ENCODE results near the gene GBA3. TPM values are rescaled to one million over a fixed set of nuclear protein-coding genes. Genes with fewer than 3 reads are reported as not detected.

The GBA3 gene
- total and polyA plus RNA-seq, 7 donors = 0.33 to 17.3 (median 1.6) TPM; not detected in 2

- WGBS, 2 donors = 34 to 69% methylated on average over 3 of the region's 3 CpGs
Observed at GRCh38 chr4:22719218-22719617, 26.5 kb downstream of the GBA3 start.

GRCh38 chr4:22720091-22720490, 27.4 kb downstream of the GBA3 start:
- Histone ChIP-seq H3K27ac (no peak overlapping the region), H3K4me1 (no peaks in the 10 kb centered on the region), H3K27me3 (no peaks in the 10 kb centered on the region), H3K4me3 (no peak overlapping the region), H3K36me3 (no peaks in the 10 kb centered on the region), H3K9me3 (no peaks in the 10 kb centered on the region)
- WGBS, 2 donors = 86 to 89% methylated on average over 2 of the region's 2 CpGs
- no peak for DNase-seq
- intact Hi-C loops (cut with DNase I) = no loop called here
- TF ChIP-seq POLR2AphosphoS5 (IDR thresholded peaks at IDR 0.05) (no peak), CTCF (IDR thresholded peaks at IDR 0.05) (no peak), EP300 (IDR thresholded peaks at IDR 0.05) (no peak), POLR2A (IDR thresholded peaks at IDR 0.05) (no peak)

More at GRCh38 chr4:22719218-22719617, 26.5 kb downstream of the GBA3 start:
- DNase-seq = no peak
- TF ChIP-seq CTCF (IDR thresholded peaks at IDR 0.05) (no peak), EP300 (IDR thresholded peaks at IDR 0.05) (no peak), POLR2AphosphoS5 (IDR thresholded peaks at IDR 0.05) (no peak), POLR2A (IDR thresholded peaks at IDR 0.05) (no peak)
- Histone ChIP-seq H3K27me3 (no peaks in the 10 kb centered on the region), H3K27ac (no peak overlapping the region), H3K36me3 (no peaks in the 10 kb centered on the region), H3K4me3 (no peak overlapping the region), H3K4me1 (no peaks in the 10 kb centered on the region), H3K9me3 (no peaks in the 10 kb centered on the region)
- intact Hi-C loops (cut with DNase I) = no loop called here

- WGBS, 2 donors = 75 to 78% methylated on average over 1 of the region's 1 CpG
- H3K36me3 ChIP-seq = no peaks in the 10 kb centered on the region
- H3K4me1 ChIP-seq = no peaks in the 10 kb centered on the region
- DNase-seq = no peak
- H3K9me3 ChIP-seq = no peaks in the 10 kb centered on the region
- intact Hi-C loops (cut with DNase I) = no loop called here
- H3K4me3 ChIP-seq = no peak overlapping the region
- H3K27ac ChIP-seq = no peak overlapping the region
- no peaks in the 10 kb centered on the region for H3K27me3 ChIP-seq
- TF ChIP-seq EP300 (IDR thresholded peaks at IDR 0.05) = no peak
- TF ChIP-seq CTCF (IDR thresholded peaks at IDR 0.05) = no peak
- TF ChIP-seq POLR2A (IDR thresholded peaks at IDR 0.05) = no peak
- TF ChIP-seq POLR2AphosphoS5 (IDR thresholded peaks at IDR 0.05) = no peak
Observed at GRCh38 chr4:22721204-22721603, 28.5 kb downstream of the GBA3 start.

- TF ChIP-seq EP300 (IDR thresholded peaks at IDR 0.05) (no peak), POLR2A (IDR thresholded peaks at IDR 0.05) (no peak), CTCF (IDR thresholded peaks at IDR 0.05) (no peak)
- H3K4me1 ChIP-seq = no peaks in the 10 kb centered on the region
- no peak for DNase-seq
- H3K4me3 ChIP-seq = no peak overlapping the region
- no peaks in the 10 kb centered on the region for H3K27me3 ChIP-seq
- intact Hi-C loops (cut with DNase I) = no loop called here
- H3K36me3 ChIP-seq = no peaks in the 10 kb centered on the region
- 93 to 94% methylated on average over 3 of the region's 3 CpGs for WGBS, 2 donors
- no peaks in the 10 kb centered on the region for H3K9me3 ChIP-seq
- no peak overlapping the region for H3K27ac ChIP-seq
Observed at GRCh38 chr4:22730021-22730420, 37.3 kb downstream of the GBA3 start.

- TF ChIP-seq POLR2A (IDR thresholded peaks at IDR 0.05) (no peak), CTCF (IDR thresholded peaks at IDR 0.05) (no peak), POLR2AphosphoS5 (IDR thresholded peaks at IDR 0.05) (no peak)
- no peak for DNase-seq
- intact Hi-C loops (cut with DNase I) = no loop called here
- H3K36me3 ChIP-seq = no peaks in the 10 kb centered on the region
- no peaks in the 10 kb centered on the region for H3K27me3 ChIP-seq
- H3K9me3 ChIP-seq = no peaks in the 10 kb centered on the region
- H3K4me3 ChIP-seq = no peak overlapping the region
- H3K4me1 ChIP-seq = no peaks in the 10 kb centered on the region
- 58 to 70% methylated on average over 3 of the region's 3 CpGs for WGBS, 2 donors
- no peak overlapping the region for H3K27ac ChIP-seq
Observed at GRCh38 chr4:22733816-22734215, 41.1 kb downstream of the GBA3 start.
